K562 (cell line): ENCODE data around the gene TAF4. TPM values are rescaled to one million over a fixed set of nuclear protein-coding genes. Genes with fewer than 3 reads are reported as not detected.

Experiments
- ATAC-seq: fragments of 200-7000 bp; cut with Tn5 transposase; 3 replicates; pipeline ENCODE4 v1.9.1; 2020; ENCODE audit warnings: moderate library complexity
- BruUV-seq: library from RNA; stranded (reverse); fragments of 400-500 nt; replicated peaks from 2 replicates; lab custom pipeline; 2021; lab: Mats Ljungman, UMichigan
- CTCF ChIA-PET: fragments of 300-600 bp; formaldehyde crosslinking; extraction: SDS; loops from one replicate; lab custom pipeline; 2021; ENCODE audit warnings: low intra/inter-chr PET ratio; lab: Yijun Ruan, JAX
- POLR2A ChIA-PET: fragments of 300-600, 350-650 bp; sonication (Branson Sonifier 250); formaldehyde crosslinking; extraction: SDS; loops from one replicate; lab custom pipeline; 2021; ENCODE audit warnings: antibody characterized with exemption, inconsistent platforms; lab: Yijun Ruan, JAX
- DNase-seq, 4 experiments: peaks; one replicate each; pipeline versions ENCODE4 v3.0.0 to v3.0.0-alpha.2; 2011 to 2018; ENCODE audit warnings: low spot score in 3 of 4, mixed read lengths in 3 of 4; ENCODE audit errors: extremely low read depth in 1 of 4
- FAIRE-seq: peaks from 2 replicates; lab custom pipeline; 2011; peaks lifted over from hg19 to GRCh38; lab: Jason Lieb, UNC
- H2AFZ ChIP-seq: 2 replicates; pipeline ENCODE4 v1.6.0; 2011; ENCODE audit warnings: low read depth, low read length, control low read depth, inconsistent platforms
- H3K27ac ChIP-seq: fragments of 200-600 bp; 3 replicates; pipeline ENCODE4 v1.8.0; 2011; ENCODE audit warnings: low read depth, mild to moderate bottlenecking, control low read depth, inconsistent platforms, low read length, moderate library complexity, mixed read lengths; ENCODE audit errors: extremely low read depth
- H3K27me3 ChIP-seq, 2 experiments: fragments of 300-600 bp in 1 of 2; 2 replicates in 1 of 2; 3 replicates in 1 of 2; pipeline versions ENCODE4 v1.6.0 to v1.8.0; 2011; ENCODE audit warnings: inconsistent platforms in 2 of 2, low read length in 2 of 2, mild to moderate bottlenecking in 1 of 2, mixed read lengths in 1 of 2, moderate library complexity in 1 of 2; ENCODE audit not compliant: control insufficient read depth in 2 of 2, insufficient read depth in 2 of 2
- H3K36me3 ChIP-seq: fragments of 300-600 bp; 3 replicates; pipeline ENCODE4 v1.8.0; 2011; ENCODE audit warnings: mild to moderate bottlenecking, low read length, inconsistent platforms; ENCODE audit not compliant: control insufficient read depth, insufficient read depth
- H3K4me1 ChIP-seq, 2 experiments: fragments of 200-600 bp in 1 of 2; replicated peaks in 1 of 2; 2 replicates in 1 of 2; 3 replicates in 1 of 2; pipeline versions ENCODE4 v1.5.1 to v1.8.0; 2011; ENCODE audit warnings: inconsistent platforms in 2 of 2, low read length in 2 of 2, mild to moderate bottlenecking in 1 of 2, mixed read lengths in 1 of 2, moderate library complexity in 1 of 2; ENCODE audit not compliant: control insufficient read depth in 2 of 2, insufficient read depth in 2 of 2
- H3K4me2 ChIP-seq: 2 replicates; pipeline ENCODE4 v1.6.1; 2011; ENCODE audit warnings: low read length, control low read depth, inconsistent platforms, mixed read lengths; ENCODE audit not compliant: insufficient read depth
- H3K4me3 ChIP-seq: fragments of 200-600 bp; sonication (generic), shearing (Covaris generic); 2 replicates; pipeline ENCODE4 v1.5.1; 2016; ENCODE audit warnings: control low read depth, inconsistent platforms
- H3K79me2 ChIP-seq: fragments of 200-600 bp; 3 replicates; pipeline ENCODE4 v1.8.0; 2011; ENCODE audit warnings: low read length, inconsistent platforms; ENCODE audit not compliant: control insufficient read depth, insufficient read depth
- H3K9ac ChIP-seq, 2 experiments: 2 replicates each; pipeline versions ENCODE4 v1.6.0 to v1.6.1; 2011; ENCODE audit warnings: low read depth in 2 of 2, low read length in 2 of 2, control low read depth in 1 of 2, inconsistent platforms in 1 of 2, mild to moderate bottlenecking in 1 of 2, mixed read lengths in 1 of 2; ENCODE audit not compliant: insufficient read depth in 1 of 2
- H3K9me1 ChIP-seq: one replicate; pipeline ENCODE4 v1.6.0; 2011; ENCODE audit warnings: inconsistent platforms, mild to moderate bottlenecking, low read length, moderate library complexity; ENCODE audit not compliant: control insufficient read depth, insufficient read depth
- H3K9me3 ChIP-seq: replicated peaks from 2 replicates; pipeline ENCODE4 v1.5.1; 2011; ENCODE audit warnings: low read depth, low read length, inconsistent platforms; ENCODE audit not compliant: control insufficient read depth, insufficient read depth
- H4K20me1 ChIP-seq: replicated peaks from 2 replicates; pipeline ENCODE4 v1.6.1; 2011; ENCODE audit warnings: low read length, inconsistent platforms, mixed read lengths; ENCODE audit not compliant: control insufficient read depth, insufficient read depth
- BDP1 ChIP-seq: IDR thresholded peaks from 3 replicates; pipeline ENCODE4 v1.6.1; 2011; ENCODE audit not compliant: insufficient read length, insufficient read depth
- CREB5 ChIP-seq: fragments of 250-450 bp; sonication (Bioruptor Pico); IDR thresholded peaks from 2 replicates; pipeline ENCODE4 v1.5.0; 2020; ENCODE audit warnings: mild to moderate bottlenecking
- E2F3 ChIP-seq: fragments of 250-450 bp; sonication (Bioruptor Pico); IDR thresholded peaks from 2 replicates; pipeline ENCODE4 v1.4.0; 2020; ENCODE audit warnings: mild to moderate bottlenecking
- HMGN3 ChIP-seq: IDR thresholded peaks from 2 replicates; pipeline ENCODE4 v1.6.1; 2011; ENCODE audit warnings: borderline replicate concordance, low read depth, mild to moderate bottlenecking, mixed read lengths, low read length; ENCODE audit not compliant: insufficient read length; ENCODE audit errors: extremely low read depth
- HNRNPK ChIP-seq: fragments of 200-400 bp; formaldehyde crosslinking; IDR thresholded peaks from one replicate; pipeline ENCODE4 v1.6.1; 2018; ENCODE audit warnings: mild to moderate bottlenecking, low read depth, low read length; ENCODE audit not compliant: poor library complexity, severe bottlenecking
- ILF3 ChIP-seq: fragments of 450-650 bp; IDR thresholded peaks from 2 replicates; pipeline ENCODE4 v1.6.1; 2018; ENCODE audit warnings: antibody characterized with exemption, mild to moderate bottlenecking, moderate library complexity, borderline replicate concordance
- L3MBTL2 ChIP-seq: fragments of 450-650 bp; IDR thresholded peaks from 2 replicates; pipeline ENCODE4 v1.6.1; 2016; ENCODE audit warnings: mild to moderate bottlenecking, moderate library complexity
- MAFG ChIP-seq: fragments of 450-650 bp; conservative IDR thresholded peaks from 2 replicates; pipeline ENCODE4 v1.6.1; 2016; ENCODE audit warnings: missing genetic modification characterization, missing compliant biosample characterization
- MCM3 ChIP-seq: fragments of 450-650 bp; IDR thresholded peaks from 2 replicates; pipeline ENCODE4 v1.6.1; 2016
- MYNN ChIP-seq, 2 experiments: sonication (generic); formaldehyde crosslinking in 1 of 2; IDR thresholded peaks; 2 replicates each; pipeline versions ENCODE4 v1.5.0 to v1.6.1; 2016 to 2020; ENCODE audit warnings: antibody characterized with exemption in 1 of 2, missing genetic modification reagents in 1 of 2
- NELFE ChIP-seq: IDR thresholded peaks from 2 replicates; pipeline ENCODE4 v1.6.1; 2011; ENCODE audit warnings: mild to moderate bottlenecking; ENCODE audit not compliant: insufficient read depth, insufficient read length
- POLR2H ChIP-seq: IDR thresholded peaks from 2 replicates; pipeline ENCODE4 v1.6.1; 2016; ENCODE audit warnings: missing genetic modification characterization, low read depth, mild to moderate bottlenecking, control low read depth, missing compliant biosample characterization, moderate library complexity
- POU5F1 ChIP-seq: fragments of 150-350 bp; IDR thresholded peaks from 2 replicates; pipeline ENCODE4 v1.6.1; 2014; ENCODE audit warnings: borderline replicate concordance, low read length, low read depth, mild to moderate bottlenecking; ENCODE audit not compliant: partially characterized antibody
- PPARD ChIP-seq: fragments of 250-450 bp; sonication (Bioruptor Pico); IDR thresholded peaks from 2 replicates; pipeline ENCODE4 v1.8.0; 2022; ENCODE audit warnings: inconsistent platforms, mild to moderate bottlenecking, moderate library complexity
- ZC3H8 ChIP-seq: fragments of 450-650 bp; IDR thresholded peaks from 2 replicates; pipeline ENCODE4 v1.6.1; 2017
- ZNF512 ChIP-seq: IDR thresholded peaks from 2 replicates; pipeline ENCODE4 v1.6.1; 2016; ENCODE audit warnings: missing genetic modification characterization, missing compliant biosample characterization
- ZNF830 ChIP-seq: fragments of 250-450 bp; sonication (Bioruptor Pico); IDR thresholded peaks from 2 replicates; pipeline ENCODE4 v1.5.0; 2021; ENCODE audit warnings: mild to moderate bottlenecking
- WGBS: fragments of 100-300 bp; shearing (Covaris generic); methylation state at CpG from one replicate; pipeline ENCODE4 v1.1.6; 2016; ENCODE audit warnings: low coverage, mixed read lengths; ENCODE audit not compliant: insufficient coverage; ENCODE audit errors: missing lambda C conversion rate; 5-methylcytosine and 5-hydroxymethylcytosine counted together
- in situ Hi-C: fragments of 300-500 bp; cut with MboI; formaldehyde crosslinking; loops from 4 replicates; pipeline ENCODE4 v1.15.0; 2018; ENCODE audit warnings: inconsistent platforms, mixed read lengths
- intact Hi-C: fragments of 100-400 bp; cut with micrococcal nuclease; formaldehyde crosslinking; loops from 2 replicates; pipeline ENCODE4 v1.14.2; 2022
- polyA plus RNA-seq, 8 experiments: library from polyadenylated mRNA; depleted of rRNA in 4 of 8; stranded (reverse) in 5 of 8; unstranded in 3 of 8; fragments of >200 nt; fragmentation: Nextera tagmentation in 2 of 8; fragmentation: Illumina TruSeq in 1 of 8; extraction: Ambion mirVana in 2 of 8; extraction: Trizol in 1 of 8; gene quantifications; 2 replicates each; pipeline versions ENCODE4 v1.2.1 to v1.2.3, GENCODE V29; 2011 to 2014; ENCODE audit warnings: inconsistent platforms in 1 of 8, missing spikeins in 1 of 8
- total RNA-seq, 7 experiments: library from RNA; depleted of rRNA in 6 of 7; stranded (reverse); fragments of >200 nt in 6 of 7; fragmentation: Illumina TruSeq in 2 of 7; extraction: Trizol in 2 of 7; gene quantifications; 2 replicates each; pipeline versions ENCODE4 v1.2.1 to v1.2.3, GENCODE V29; 2011 to 2021; ENCODE audit warnings: low replicate concordance in 1 of 7

TAF4 gene
- total and polyA plus RNA-seq, 9 of the 15 experiments (the other 6 are each of a cell fraction or from before 2014, with no cell fraction given) = 0.44 to 28.3 (median 5.6) TPM

GRCh38 chr20:61993058-61993457 lies 72.6 kb downstream of the TAF4 start:
- 94% methylated on average over 9 of the region's 15 CpGs for WGBS
- Histone ChIP-seq H4K20me1 (no peaks in the 10 kb centered on the region), H3K79me2 (no peaks in the 10 kb centered on the region), H3K27ac (no peak overlapping the region), H3K4me3 (no peak overlapping the region), H3K9me3 (no peaks in the 10 kb centered on the region), H2AFZ (no peak overlapping the region), H3K36me3 (peaks cover 71% of the 10 kb centered on the region; the same call in 2 of the 3 replicates), H3K4me1 (no peaks in the 10 kb centered on the region), H3K9me1 (no peaks in the 10 kb centered on the region), H3K4me2 (no peak overlapping the region), H3K9ac (no peak overlapping the region), H3K27me3 (no peaks in the 10 kb centered on the region)
- ChIA-PET POLR2A (no interaction called here), CTCF (no interaction called here)
- in situ Hi-C loops (loop anchor here (10.0 kb wide), 1 partner anchor 372 kb away; the partner anchor contains the start of gene LAMA5), intact Hi-C loops (no loop called here)
- ATAC-seq = no peak
- no peak for FAIRE-seq
- no peak for DNase-seq
- BruUV-seq = no TSS peak
- TF ChIP-seq ZNF512 (no peak), PPARD (CRISPR knock-in tag) (no peak), HMGN3 (no peak), POU5F1 (no peak), ILF3 (no peak), MCM3 (no peak), BDP1 (no peak), E2F3 (CRISPR knock-in tag) (no peak), ZNF830 (no peak), MAFG (no peak), HNRNPK (no peak), MYNN (IDR thresholded peaks at IDR 0.05) (no peak), MYNN (CRISPR knock-in tag; IDR thresholded peaks at IDR 0.05) (no peak), NELFE (no peak), ZC3H8 (no peak), L3MBTL2 (no peak), CREB5 (CRISPR knock-in tag) (no peak), POLR2H (tag) (no peak)
